Neural cell (in vitro differentiated cells): ENCODE results near the gene SLC12A7.

Experiments used
- EZH2 ChIP-seq: fragments of 200-600, 300-800 bp; shearing (Covaris generic), sonication (generic); IDR thresholded peaks from 2 replicates; pipeline ENCODE4 v1.6.1; 2014; ENCODE audit warnings: antibody characterized with exemption, low read length, borderline replicate concordance, mild to moderate bottlenecking; ENCODE audit not compliant: insufficient read depth, poor library complexity, severe bottlenecking
- RAD21 ChIP-seq: fragments of 450-650 bp; conservative IDR thresholded peaks from 2 replicates; pipeline ENCODE4 v1.6.1; 2014; ENCODE audit warnings: antibody characterized with exemption, mild to moderate bottlenecking, moderate library complexity
- TF ChIP-seq, protein P1 (sequence below): fragments of 450-650 bp; IDR thresholded peaks from 2 replicates; pipeline ENCODE4 v1.5.1; 2014; ENCODE audit warnings: antibody characterized with exemption, mild to moderate bottlenecking, moderate library complexity; ENCODE audit not compliant: poor library complexity, severe bottlenecking

DNA sequence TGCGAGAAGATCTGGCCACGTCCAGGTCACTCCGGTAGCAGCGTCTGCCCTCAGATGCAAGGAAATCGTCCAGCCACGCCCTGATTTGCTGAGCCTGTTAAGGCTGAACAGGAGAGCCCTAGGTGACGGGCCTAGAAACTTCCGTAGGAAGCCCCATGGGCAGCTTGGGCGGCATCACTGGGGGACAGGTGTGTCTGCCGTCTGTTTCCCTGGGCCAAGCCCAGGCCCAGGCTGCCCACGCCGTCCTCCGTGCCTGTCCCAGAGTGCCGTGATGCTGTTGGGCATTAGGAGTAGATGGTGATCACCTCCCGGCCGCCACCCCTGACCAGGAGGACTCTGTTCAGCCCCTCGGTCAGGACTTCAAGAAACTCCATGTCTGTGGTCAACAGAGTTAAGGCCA lies 59.8 kb downstream of the SLC12A7 start:
- TF ChIP-seq, protein P1, sequence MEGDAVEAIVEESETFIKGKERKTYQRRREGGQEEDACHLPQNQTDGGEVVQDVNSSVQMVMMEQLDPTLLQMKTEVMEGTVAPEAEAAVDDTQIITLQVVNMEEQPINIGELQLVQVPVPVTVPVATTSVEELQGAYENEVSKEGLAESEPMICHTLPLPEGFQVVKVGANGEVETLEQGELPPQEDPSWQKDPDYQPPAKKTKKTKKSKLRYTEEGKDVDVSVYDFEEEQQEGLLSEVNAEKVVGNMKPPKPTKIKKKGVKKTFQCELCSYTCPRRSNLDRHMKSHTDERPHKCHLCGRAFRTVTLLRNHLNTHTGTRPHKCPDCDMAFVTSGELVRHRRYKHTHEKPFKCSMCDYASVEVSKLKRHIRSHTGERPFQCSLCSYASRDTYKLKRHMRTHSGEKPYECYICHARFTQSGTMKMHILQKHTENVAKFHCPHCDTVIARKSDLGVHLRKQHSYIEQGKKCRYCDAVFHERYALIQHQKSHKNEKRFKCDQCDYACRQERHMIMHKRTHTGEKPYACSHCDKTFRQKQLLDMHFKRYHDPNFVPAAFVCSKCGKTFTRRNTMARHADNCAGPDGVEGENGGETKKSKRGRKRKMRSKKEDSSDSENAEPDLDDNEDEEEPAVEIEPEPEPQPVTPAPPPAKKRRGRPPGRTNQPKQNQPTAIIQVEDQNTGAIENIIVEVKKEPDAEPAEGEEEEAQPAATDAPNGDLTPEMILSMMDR, result no peak
- TF ChIP-seq EZH2, result no peak
- no peak for TF ChIP-seq RAD21
